Measurements from ENCODE around the gene SAP130.

- TF ChIP-seq, protein P1, sequence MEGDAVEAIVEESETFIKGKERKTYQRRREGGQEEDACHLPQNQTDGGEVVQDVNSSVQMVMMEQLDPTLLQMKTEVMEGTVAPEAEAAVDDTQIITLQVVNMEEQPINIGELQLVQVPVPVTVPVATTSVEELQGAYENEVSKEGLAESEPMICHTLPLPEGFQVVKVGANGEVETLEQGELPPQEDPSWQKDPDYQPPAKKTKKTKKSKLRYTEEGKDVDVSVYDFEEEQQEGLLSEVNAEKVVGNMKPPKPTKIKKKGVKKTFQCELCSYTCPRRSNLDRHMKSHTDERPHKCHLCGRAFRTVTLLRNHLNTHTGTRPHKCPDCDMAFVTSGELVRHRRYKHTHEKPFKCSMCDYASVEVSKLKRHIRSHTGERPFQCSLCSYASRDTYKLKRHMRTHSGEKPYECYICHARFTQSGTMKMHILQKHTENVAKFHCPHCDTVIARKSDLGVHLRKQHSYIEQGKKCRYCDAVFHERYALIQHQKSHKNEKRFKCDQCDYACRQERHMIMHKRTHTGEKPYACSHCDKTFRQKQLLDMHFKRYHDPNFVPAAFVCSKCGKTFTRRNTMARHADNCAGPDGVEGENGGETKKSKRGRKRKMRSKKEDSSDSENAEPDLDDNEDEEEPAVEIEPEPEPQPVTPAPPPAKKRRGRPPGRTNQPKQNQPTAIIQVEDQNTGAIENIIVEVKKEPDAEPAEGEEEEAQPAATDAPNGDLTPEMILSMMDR (IDR thresholded peaks at IDR 0.05; ENCODE audit: low read depth, low read length, missing input control): no peak
- no peak for TF ChIP-seq FOXA1 (IDR thresholded peaks at IDR 0.05)
- TF ChIP-seq GABPA (IDR thresholded peaks at IDR 0.05 in 1 of 2, conservative IDR thresholded peaks at IDR 0.05 in 1 of 2): no peak
- TF ChIP-seq, protein P2, sequence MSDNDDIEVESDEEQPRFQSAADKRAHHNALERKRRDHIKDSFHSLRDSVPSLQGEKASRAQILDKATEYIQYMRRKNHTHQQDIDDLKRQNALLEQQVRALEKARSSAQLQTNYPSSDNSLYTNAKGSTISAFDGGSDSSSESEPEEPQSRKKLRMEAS (IDR thresholded peaks at IDR 0.05): no peak
- TF ChIP-seq, protein P3, sequence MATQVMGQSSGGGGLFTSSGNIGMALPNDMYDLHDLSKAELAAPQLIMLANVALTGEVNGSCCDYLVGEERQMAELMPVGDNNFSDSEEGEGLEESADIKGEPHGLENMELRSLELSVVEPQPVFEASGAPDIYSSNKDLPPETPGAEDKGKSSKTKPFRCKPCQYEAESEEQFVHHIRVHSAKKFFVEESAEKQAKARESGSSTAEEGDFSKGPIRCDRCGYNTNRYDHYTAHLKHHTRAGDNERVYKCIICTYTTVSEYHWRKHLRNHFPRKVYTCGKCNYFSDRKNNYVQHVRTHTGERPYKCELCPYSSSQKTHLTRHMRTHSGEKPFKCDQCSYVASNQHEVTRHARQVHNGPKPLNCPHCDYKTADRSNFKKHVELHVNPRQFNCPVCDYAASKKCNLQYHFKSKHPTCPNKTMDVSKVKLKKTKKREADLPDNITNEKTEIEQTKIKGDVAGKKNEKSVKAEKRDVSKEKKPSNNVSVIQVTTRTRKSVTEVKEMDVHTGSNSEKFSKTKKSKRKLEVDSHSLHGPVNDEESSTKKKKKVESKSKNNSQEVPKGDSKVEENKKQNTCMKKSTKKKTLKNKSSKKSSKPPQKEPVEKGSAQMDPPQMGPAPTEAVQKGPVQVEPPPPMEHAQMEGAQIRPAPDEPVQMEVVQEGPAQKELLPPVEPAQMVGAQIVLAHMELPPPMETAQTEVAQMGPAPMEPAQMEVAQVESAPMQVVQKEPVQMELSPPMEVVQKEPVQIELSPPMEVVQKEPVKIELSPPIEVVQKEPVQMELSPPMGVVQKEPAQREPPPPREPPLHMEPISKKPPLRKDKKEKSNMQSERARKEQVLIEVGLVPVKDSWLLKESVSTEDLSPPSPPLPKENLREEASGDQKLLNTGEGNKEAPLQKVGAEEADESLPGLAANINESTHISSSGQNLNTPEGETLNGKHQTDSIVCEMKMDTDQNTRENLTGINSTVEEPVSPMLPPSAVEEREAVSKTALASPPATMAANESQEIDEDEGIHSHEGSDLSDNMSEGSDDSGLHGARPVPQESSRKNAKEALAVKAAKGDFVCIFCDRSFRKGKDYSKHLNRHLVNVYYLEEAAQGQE (IDR thresholded peaks at IDR 0.05): no peak
- TF ChIP-seq YY1 (IDR thresholded peaks at IDR 0.05): no peak
- TF ChIP-seq, protein P4, sequence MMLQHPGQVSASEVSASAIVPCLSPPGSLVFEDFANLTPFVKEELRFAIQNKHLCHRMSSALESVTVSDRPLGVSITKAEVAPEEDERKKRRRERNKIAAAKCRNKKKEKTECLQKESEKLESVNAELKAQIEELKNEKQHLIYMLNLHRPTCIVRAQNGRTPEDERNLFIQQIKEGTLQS (IDR thresholded peaks at IDR 0.05): no peak
- TF ChIP-seq JUND (IDR thresholded peaks at IDR 0.05): no peak
- TF ChIP-seq TAF1 (conservative IDR thresholded peaks at IDR 0.05): no peak
- no peak for TF ChIP-seq EGR1 (IDR thresholded peaks at IDR 0.05; ENCODE audit: low read depth in 2 of 2)
- TF ChIP-seq RAD21 (IDR thresholded peaks at IDR 0.05): no peak
- TF ChIP-seq RXRA (IDR thresholded peaks at IDR 0.05): no peak
- TF ChIP-seq ZBTB33 (IDR thresholded peaks at IDR 0.05): no peak
These were observed 109.9 kb downstream of the SAP130 start for GRCh38 chr2:127917916-127918315.
